MCF 10A (cell line): ENCODE results near the gene HSF2BP. TPM values are rescaled to one million over a fixed set of nuclear protein-coding genes. Genes with fewer than 3 reads are reported as not detected.

Experiments used
- Bru-seq: library from RNA; stranded (reverse); fragments of 400-500 nt; gene quantifications from one replicate; lab custom pipeline; 2021; lab: Mats Ljungman, UMichigan
- BruChase-seq, 2 experiments: library from RNA; stranded (reverse); fragments of 400-500 nt; gene quantifications; one replicate each; lab custom pipeline; 2021; lab: Mats Ljungman, UMichigan
- BruUV-seq: library from RNA; stranded (reverse); fragments of 400-500 nt; replicated peaks from 2 replicates; lab custom pipeline; 2021; lab: Mats Ljungman, UMichigan
- CTCF ChIA-PET: fragments of 300-600 bp; sonication (Branson Sonifier 250); formaldehyde crosslinking; extraction: SDS; loops from one replicate; lab custom pipeline; 2021; ENCODE audit warnings: antibody characterized with exemption, inconsistent platforms; lab: Yijun Ruan, JAX
- POLR2A ChIA-PET: fragments of 300-600, 350-650 bp; sonication (Branson Sonifier 250); formaldehyde crosslinking; extraction: SDS; loops from one replicate; lab custom pipeline; 2020; ENCODE audit warnings: antibody characterized with exemption, inconsistent platforms; lab: Yijun Ruan, JAX
- DNase-seq: peaks from one replicate; pipeline ENCODE4 v3.0.0-alpha.2; 2018; ENCODE audit not compliant: unreplicated experiment
- H3K27ac Mint-ChIP-seq: one replicate; pipeline ENCODE4 v1.8.0; 2022; ENCODE audit warnings: mild to moderate bottlenecking, low read depth, mixed read lengths; ENCODE audit not compliant: unreplicated experiment
- H3K27me3 Mint-ChIP-seq: one replicate; pipeline ENCODE4 v1.8.0; 2022; ENCODE audit warnings: mixed read lengths; ENCODE audit not compliant: insufficient read depth, unreplicated experiment
- H3K36me3 Mint-ChIP-seq: one replicate; pipeline ENCODE4 v1.8.0; 2022; ENCODE audit warnings: mild to moderate bottlenecking, moderate library complexity, mixed read lengths; ENCODE audit not compliant: insufficient read depth, unreplicated experiment
- H3K4me1 Mint-ChIP-seq: one replicate; pipeline ENCODE4 v1.8.0; 2022; ENCODE audit warnings: mixed read lengths; ENCODE audit not compliant: insufficient read depth, unreplicated experiment
- H3K4me3 Mint-ChIP-seq: one replicate; pipeline ENCODE4 v1.8.0; 2022; ENCODE audit warnings: mild to moderate bottlenecking, moderate library complexity, mixed read lengths; ENCODE audit not compliant: unreplicated experiment
- H3K9me3 Mint-ChIP-seq: one replicate; pipeline ENCODE4 v1.8.0; 2022; ENCODE audit warnings: mixed read lengths; ENCODE audit not compliant: unreplicated experiment
- CTCF ChIP-seq: fragments of 200-600 bp; IDR thresholded peaks from one replicate; pipeline ENCODE4 v1.8.0; 2022; ENCODE audit warnings: antibody characterized with exemption, mild to moderate bottlenecking; ENCODE audit not compliant: unreplicated experiment
- intact Hi-C: fragments of 100-400 bp; cut with micrococcal nuclease; formaldehyde crosslinking; loops from 2 replicates; pipeline ENCODE4 v1.14.1; 2022
- long read RNA-seq: library from polyadenylated mRNA; stranded (forward); transcript quantifications from one replicate; pipeline ENCODE4 v2.0.0, GENCODE V29; 2022
- total RNA-seq: library from RNA; stranded (reverse); gene quantifications from 2 replicates; pipeline ENCODE4 v1.2.3, GENCODE V29; 2022

HSF2BP gene
- 5.3 and 6.8 TPM in 2 replicates for total RNA-seq
- percentile 43 among the genes with signal in this experiment for Bru-seq, nascent RNA
- percentile 38 among the genes with signal in this experiment for BruChase-seq, experiment 1, labeled RNA remaining after a 6-hour chase
- percentile 42 among the genes with signal in this experiment for BruChase-seq, experiment 2, labeled RNA remaining after a 2-hour chase
- long read RNA-seq, partial matches to known transcripts, result 1 of 32 reads
- long read RNA-seq, other reads (novel, unspliced or antisense), result 30 of 32 reads

GRCh38 chr21:43659136-43660000, at the start of gene HSF2BP, which contains the start of gene RRP1B:
Gene HSF2BP (minus strand): TSS chr21:43659488. CDS start chr21:43658096, 1,392 bp downstream.
Gene RRP1B (plus strand): TSS chr21:43659560. CDS start chr21:43659665, 105 bp downstream.
- intact Hi-C loops, result no loop called here
- Mint-ChIP-seq H3K4me3 (peak within 1 kb of the TSS; percentile 97), H3K4me1 (peaks cover 21% of the 10 kb centered on the region), H3K27me3 (no peaks in the 10 kb centered on the region), H3K27ac (peak within 1 kb of the TSS; percentile 90), H3K36me3 (peaks cover 24% of the 10 kb centered on the region), H3K9me3 (no peaks in the 10 kb centered on the region)
- BruUV-seq, result TSS peak; percentile 82
- ChIA-PET CTCF (interaction anchor here (0.6 to 1.3 kb wide), 3 partner anchors 14 to 1596 kb away, joined by 3 to 4 read pairs (median 3); no protein-coding TSS in a partner anchor), POLR2A (interaction anchor here (1.1 to 2.3 kb wide), 9 partner anchors 10 to 462 kb away, joined by 3 to 19 read pairs (median 5); no protein-coding TSS in a partner anchor)
- DNase-seq, result peak; percentile 77
- TF ChIP-seq CTCF, result no peak

DNA sequence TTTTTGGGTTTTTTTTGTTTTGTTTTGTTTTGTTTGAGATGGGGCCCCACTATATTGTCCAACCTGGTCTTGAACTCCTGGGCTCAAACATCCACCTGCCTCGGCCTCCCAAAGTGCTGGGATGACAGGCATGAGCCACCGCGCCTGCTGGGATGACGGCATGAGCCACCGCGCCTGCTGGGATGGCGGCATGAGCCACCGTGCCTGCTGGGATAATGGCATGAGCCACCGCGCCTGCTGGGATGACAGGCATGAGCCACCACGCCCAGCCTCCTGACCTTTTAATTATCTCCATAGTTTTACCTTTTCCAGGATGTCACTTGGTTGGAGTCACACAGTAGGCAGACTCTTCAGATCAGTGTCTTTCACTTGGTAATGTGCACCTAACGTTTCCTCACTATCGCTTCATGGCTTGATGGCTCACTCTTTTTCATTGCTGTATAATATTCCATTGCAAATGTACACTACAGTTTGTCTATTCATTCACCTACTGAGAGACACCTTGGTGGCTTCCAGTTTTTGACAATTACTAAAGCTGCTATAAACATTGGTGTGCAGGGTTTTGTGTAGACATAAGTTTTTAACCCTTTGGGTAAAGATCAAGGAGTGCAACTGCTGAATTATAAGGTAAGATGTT, 49.6 kb upstream of the HSF2BP start:
- BruUV-seq, result no TSS peak
- no peak for TF ChIP-seq CTCF
- no peak overlapping the region for H3K27ac Mint-ChIP-seq

DNA sequence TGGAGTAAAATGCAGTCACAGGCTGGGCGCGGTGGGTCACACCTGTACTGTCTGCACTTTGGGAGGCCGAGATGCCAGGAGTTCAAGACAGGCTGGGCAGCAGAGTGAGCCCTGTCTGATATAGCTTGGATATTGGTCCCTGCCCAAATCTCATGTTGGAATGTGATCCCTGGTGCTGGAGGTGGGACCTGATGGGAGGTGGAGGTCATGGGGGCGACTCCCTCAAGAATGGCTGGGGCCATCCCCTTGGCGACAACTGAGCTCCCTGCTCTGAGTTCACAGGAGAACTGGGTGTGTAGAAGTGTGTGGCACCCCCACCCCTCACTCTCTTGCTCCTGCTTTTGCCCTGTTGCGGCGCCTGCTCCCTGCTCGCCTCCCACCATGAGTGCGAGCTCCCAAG, 48.2 kb upstream of the HSF2BP start:
- BruUV-seq, result no TSS peak
- no peak for TF ChIP-seq CTCF
- Mint-ChIP-seq H3K27ac (no peak overlapping the region), H3K9me3 (no peaks in the 10 kb centered on the region), H3K36me3 (no peaks in the 10 kb centered on the region), H3K4me1 (peaks cover 23% of the 10 kb centered on the region), H3K27me3 (no peaks in the 10 kb centered on the region), H3K4me3 (no peak overlapping the region)
- ChIA-PET CTCF (interaction anchor here (0.5 to 1.0 kb wide), 2 partner anchors 16 to 82 kb away, joined by 3 read pairs; partner anchors contain the start of gene RRP1), POLR2A (no interaction called here)
- DNase-seq, result no peak
- intact Hi-C loops, result no loop called here

More for the DNA sequence above, 49.6 kb upstream of the HSF2BP start:
- ChIA-PET POLR2A (interaction anchor here (1.5 kb wide), 1 partner anchor 12 kb away, joined by 3 read pairs; no protein-coding TSS in a partner anchor), CTCF (no interaction called here)
- Mint-ChIP-seq H3K36me3 (no peaks in the 10 kb centered on the region), H3K27me3 (no peaks in the 10 kb centered on the region), H3K9me3 (no peaks in the 10 kb centered on the region), H3K4me1 (peaks cover 28% of the 10 kb centered on the region), H3K4me3 (no peak overlapping the region)
- no peak for DNase-seq
- intact Hi-C loops, result no loop called here
